HepG2 (cell line): ENCODE data around the gene ATXN7L2.

Experiments
- ATAD3A ChIP-seq: sonication (generic); formaldehyde crosslinking; IDR thresholded peaks from 2 replicates; pipeline ENCODE4 v1.4.0; 2020; ENCODE audit warnings: missing genetic modification reagents
- MYC ChIP-seq: sonication (generic); formaldehyde crosslinking; IDR thresholded peaks from 2 replicates; pipeline ENCODE4 v1.9.0; 2021; ENCODE audit warnings: missing genetic modification reagents, borderline replicate concordance
- SP1 ChIP-seq, 2 experiments: fragments of 450-650 bp in 1 of 2; sonication (generic) in 1 of 2; formaldehyde crosslinking in 1 of 2; IDR thresholded peaks; 2 replicates each; pipeline versions ENCODE4 v1.4.0 to v1.6.1; 2016 to 2020; ENCODE audit warnings: missing genetic modification reagents in 1 of 2
- ZNF670 ChIP-seq: sonication (generic); formaldehyde crosslinking; IDR thresholded peaks from 2 replicates; pipeline ENCODE4 v1.8.0; 2022; ENCODE audit warnings: mild to moderate bottlenecking, missing genetic modification reagents, borderline replicate concordance
- TF ChIP-seq, protein P1 (sequence below): sonication (generic); formaldehyde crosslinking; IDR thresholded peaks from 2 replicates; pipeline ENCODE4 v1.5.0; 2020; ENCODE audit warnings: missing genetic modification reagents
- TF ChIP-seq, protein P2 (sequence below): sonication (generic); formaldehyde crosslinking; IDR thresholded peaks from 2 replicates; pipeline ENCODE4 v1.5.0; 2020; ENCODE audit warnings: mild to moderate bottlenecking, missing genetic modification reagents, moderate library complexity

DNA sequence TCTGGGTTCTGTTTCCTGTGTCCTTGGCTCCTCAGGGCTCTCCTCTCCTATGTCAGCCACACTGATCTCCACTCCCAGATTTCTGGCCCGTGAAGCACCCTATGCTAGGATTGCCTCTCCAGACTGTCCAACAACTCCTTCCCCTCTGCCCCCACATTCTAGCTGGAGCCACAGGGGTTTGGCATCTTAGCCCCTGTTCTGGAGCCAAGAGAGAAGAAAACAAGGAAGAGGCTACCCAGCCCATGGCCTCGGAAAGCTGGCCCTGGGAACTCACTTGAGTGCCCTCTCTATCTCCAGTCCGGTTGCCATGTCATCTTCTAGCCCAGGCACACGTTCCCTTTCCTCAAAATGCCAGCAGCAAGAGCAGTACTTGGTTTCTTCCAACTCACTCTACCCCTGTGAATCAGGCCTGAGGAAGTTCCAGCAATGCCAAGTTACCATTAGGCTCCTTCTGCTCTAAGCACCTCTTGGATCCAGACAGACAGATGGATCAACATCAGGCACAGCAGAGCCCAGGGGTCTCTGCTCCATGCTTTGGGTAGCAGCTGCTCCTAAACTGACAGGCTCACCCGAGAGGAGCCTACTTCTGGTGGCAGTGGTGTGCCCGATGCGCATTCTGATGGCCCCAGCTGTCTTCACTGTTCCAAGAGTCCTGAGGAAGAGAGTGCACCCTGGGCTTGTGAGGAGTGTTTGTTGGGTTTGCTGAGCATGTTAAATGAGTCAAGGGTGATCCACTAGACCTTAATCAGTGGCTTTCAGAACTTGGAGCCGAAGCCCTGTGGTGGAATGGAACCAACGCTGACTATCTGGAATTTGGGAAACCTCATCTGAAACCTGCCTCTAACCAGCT is 44.4 kb downstream of the ATXN7L2 start:
- TF ChIP-seq, protein P1, sequence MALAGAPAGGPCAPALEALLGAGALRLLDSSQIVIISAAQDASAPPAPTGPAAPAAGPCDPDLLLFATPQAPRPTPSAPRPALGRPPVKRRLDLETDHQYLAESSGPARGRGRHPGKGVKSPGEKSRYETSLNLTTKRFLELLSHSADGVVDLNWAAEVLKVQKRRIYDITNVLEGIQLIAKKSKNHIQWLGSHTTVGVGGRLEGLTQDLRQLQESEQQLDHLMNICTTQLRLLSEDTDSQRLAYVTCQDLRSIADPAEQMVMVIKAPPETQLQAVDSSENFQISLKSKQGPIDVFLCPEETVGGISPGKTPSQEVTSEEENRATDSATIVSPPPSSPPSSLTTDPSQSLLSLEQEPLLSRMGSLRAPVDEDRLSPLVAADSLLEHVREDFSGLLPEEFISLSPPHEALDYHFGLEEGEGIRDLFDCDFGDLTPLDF (CRISPR knock-in tag) = no peak
- TF ChIP-seq ATAD3A (CRISPR knock-in tag) = no peak
- TF ChIP-seq, protein P2, sequence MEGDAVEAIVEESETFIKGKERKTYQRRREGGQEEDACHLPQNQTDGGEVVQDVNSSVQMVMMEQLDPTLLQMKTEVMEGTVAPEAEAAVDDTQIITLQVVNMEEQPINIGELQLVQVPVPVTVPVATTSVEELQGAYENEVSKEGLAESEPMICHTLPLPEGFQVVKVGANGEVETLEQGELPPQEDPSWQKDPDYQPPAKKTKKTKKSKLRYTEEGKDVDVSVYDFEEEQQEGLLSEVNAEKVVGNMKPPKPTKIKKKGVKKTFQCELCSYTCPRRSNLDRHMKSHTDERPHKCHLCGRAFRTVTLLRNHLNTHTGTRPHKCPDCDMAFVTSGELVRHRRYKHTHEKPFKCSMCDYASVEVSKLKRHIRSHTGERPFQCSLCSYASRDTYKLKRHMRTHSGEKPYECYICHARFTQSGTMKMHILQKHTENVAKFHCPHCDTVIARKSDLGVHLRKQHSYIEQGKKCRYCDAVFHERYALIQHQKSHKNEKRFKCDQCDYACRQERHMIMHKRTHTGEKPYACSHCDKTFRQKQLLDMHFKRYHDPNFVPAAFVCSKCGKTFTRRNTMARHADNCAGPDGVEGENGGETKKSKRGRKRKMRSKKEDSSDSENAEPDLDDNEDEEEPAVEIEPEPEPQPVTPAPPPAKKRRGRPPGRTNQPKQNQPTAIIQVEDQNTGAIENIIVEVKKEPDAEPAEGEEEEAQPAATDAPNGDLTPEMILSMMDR (CRISPR knock-in tag) = no peak
- no peak for TF ChIP-seq SP1 (IDR thresholded peaks at IDR 0.05)
- no peak for TF ChIP-seq SP1 (CRISPR knock-in tag; IDR thresholded peaks at IDR 0.05)
- no peak for TF ChIP-seq MYC (CRISPR knock-in tag)
- no peak for TF ChIP-seq ZNF670 (CRISPR knock-in tag)
